ENCODE measurements around the gene SIK2.
"Not testable (repeated sequence)": the region's sequence is repeated elsewhere in the genome, so short reads cannot be mapped to it uniquely, and the experiment has no call there.

The SIK2 gene

DNA sequence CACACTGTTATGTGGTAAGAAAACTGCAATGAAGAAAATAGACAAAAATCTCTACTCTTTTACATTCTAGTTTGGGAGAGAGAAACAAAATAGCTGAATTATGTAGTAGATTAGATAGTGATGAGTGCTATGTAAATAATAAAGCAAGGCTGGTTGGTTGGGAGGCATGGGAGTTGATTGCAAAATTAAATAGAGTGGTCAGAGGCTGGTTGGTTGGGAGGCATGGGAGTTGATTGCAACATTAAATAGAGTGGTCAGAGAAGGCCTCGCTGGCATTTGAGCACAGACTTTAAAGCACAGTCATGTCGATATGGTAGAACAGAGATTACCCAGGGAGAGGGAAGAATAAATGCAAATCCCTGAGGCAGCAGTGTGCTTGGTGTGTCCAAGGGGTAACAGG, 22.4 kb downstream of the SIK2 start:
- DNase-seq (ENCODE audit: low spot score): no peak

GRCh38 chr11:111627591-111627990, 25.3 kb downstream of the SIK2 start:
- no peak for DNase-seq (ENCODE audit: low spot score)

DNA sequence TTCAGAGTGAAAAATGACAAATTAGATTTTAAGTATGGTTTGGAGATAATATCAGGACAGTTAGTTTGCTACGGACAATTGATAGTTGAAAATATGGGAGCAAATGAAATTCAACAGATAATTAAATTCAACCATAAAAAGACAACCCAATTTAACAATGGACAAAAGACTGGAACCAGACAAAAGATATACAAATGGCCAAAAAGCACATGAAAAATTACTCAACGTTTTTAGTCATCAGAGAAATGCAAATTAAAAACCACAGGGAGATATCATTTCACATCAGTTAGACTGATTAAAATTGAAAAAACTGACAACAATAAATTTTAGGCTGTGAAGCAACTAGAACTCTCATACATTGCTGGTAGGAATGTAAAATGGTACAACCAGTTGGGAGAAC, 27.2 kb downstream of the SIK2 start:
- DNase-seq (ENCODE audit: low spot score): no peak

GRCh38 chr11:111631024-111631665, 28.9 kb downstream of the SIK2 start:
- no peak for DNase-seq (ENCODE audit: low spot score)

GRCh38 chr11:111631666-111632039, 29.4 kb downstream of the SIK2 start:
- DNase-seq (ENCODE audit: low spot score): peak; percentile 11

GRCh38 chr11:111632516-111633220, 30.4 kb downstream of the SIK2 start:
- no peak for DNase-seq (ENCODE audit: low spot score)

- no peak for DNase-seq (ENCODE audit: low spot score)
Observed at GRCh38 chr11:111633248-111633647, 31.0 kb downstream of the SIK2 start.

- peak; percentile 8 for DNase-seq (ENCODE audit: low spot score)
Observed at GRCh38 chr11:111633756-111634362, 31.6 kb downstream of the SIK2 start.

DNA sequence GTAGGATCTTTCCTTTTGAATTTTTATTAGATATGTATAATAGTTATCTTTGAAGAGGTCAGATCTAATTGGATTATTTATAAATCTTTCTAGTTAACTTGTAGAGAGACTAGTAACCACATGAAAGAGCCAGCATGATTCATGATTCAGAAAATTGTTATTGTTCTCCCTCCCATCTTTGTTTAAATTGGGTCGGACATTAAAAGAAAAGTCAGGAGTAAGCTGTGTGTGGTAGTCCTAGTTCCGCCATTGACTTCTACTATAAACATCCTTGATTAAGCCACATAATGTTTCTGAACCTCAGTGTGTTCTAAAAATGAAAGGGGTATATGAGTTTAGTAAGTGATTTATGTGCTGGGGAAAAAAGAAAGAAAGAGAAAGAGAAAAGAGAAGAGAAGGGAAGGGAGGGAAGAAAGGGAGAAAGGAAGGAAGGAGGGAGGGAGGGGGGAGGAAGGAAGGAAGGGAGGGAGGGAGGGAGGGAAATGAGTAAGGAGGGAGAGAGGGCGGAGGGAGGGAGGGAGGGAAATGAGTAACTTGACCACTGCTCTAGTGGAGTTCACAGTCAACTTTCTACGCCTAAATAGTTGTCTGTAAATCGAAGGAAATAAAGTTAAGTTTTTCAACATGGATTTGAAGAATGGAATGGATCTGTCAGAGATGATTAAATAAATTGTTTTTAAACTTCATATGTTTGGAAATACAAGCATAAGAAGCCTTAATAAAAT, 32.9 kb downstream of the SIK2 start:
- no peak for DNase-seq (ENCODE audit: low spot score)

DNA sequence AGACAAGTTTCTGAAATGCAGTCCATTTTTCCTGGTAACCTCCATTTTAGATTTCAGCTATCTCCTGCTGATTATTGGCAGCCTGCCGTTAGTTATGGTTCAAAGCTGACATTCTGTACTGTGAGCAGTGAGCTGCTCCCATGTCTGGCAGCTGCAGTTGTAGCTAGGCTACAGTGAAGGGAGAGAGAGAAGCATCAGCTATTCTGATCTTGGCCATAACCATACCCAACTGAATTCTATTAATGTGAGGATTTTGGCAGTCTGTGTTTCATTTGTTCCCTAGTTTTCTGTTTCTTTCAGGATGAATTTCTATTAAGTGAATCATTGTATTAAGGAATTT, 33.4 kb downstream of the SIK2 start:
- DNase-seq (ENCODE audit: low spot score): no peak

DNA sequence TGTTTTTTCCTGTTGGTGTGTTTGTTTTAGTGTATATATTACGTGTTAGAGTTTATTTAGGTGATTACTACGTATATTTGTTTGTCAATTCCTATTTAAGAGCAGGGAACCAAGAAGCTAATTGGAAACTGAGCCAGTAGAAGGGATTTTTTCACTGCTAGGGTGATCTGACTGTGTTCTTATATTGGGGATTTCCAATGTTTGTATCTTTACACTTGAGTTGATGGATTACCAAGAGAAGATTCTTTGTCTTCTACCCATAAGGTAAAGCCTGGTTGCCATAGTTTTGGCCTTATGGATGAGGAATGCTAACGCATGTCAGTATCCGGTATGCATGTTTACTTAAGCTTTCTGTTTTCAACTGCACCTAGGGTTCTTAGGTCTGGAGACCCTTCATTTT, 35.6 kb downstream of the SIK2 start:
- no peak for DNase-seq (ENCODE audit: low spot score)

DNA sequence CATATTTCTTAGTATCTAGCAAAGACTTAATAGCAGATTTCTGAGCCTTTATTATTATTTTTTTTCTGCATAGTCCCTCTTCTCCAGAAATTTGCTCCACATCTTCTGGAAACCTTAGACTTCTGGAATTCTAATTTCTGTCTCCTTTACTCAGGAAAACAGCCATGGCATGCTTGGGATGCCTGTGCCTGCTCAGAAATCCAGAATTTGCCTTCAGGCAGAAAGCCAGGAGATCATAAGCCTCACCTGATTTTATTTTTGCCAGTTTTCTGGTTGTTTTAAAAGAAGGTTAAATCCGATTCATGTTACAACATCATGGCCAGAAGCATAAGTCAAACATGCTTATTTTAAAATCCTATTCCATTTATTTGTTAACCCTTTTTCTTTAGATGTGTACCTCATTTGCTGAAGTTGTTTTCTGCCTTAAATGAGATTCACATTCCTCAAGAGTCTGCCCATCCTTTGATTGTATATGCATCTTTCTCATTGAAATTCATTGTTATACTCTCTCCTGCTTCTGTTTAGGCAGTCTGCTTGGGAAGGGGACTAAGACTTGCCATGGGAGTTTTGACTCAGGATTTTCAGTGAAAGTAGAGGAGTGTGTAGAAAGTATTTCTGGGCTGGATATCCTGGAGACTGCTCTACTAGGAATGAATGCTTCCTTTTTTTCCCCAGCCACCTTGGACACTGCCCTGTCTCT, 37.1 kb downstream of the SIK2 start:
- DNase-seq (ENCODE audit: low spot score): no peak

- no peak for DNase-seq (ENCODE audit: low spot score)
Observed at GRCh38 chr11:111641339-111642015, 39.2 kb downstream of the SIK2 start.

GRCh38 chr11:111642542-111642941, 40.3 kb downstream of the SIK2 start:
- no peak for DNase-seq (ENCODE audit: low spot score)

- no peak for DNase-seq (ENCODE audit: low spot score)
Observed at GRCh38 chr11:111644922-111645321, 42.7 kb downstream of the SIK2 start.

DNA sequence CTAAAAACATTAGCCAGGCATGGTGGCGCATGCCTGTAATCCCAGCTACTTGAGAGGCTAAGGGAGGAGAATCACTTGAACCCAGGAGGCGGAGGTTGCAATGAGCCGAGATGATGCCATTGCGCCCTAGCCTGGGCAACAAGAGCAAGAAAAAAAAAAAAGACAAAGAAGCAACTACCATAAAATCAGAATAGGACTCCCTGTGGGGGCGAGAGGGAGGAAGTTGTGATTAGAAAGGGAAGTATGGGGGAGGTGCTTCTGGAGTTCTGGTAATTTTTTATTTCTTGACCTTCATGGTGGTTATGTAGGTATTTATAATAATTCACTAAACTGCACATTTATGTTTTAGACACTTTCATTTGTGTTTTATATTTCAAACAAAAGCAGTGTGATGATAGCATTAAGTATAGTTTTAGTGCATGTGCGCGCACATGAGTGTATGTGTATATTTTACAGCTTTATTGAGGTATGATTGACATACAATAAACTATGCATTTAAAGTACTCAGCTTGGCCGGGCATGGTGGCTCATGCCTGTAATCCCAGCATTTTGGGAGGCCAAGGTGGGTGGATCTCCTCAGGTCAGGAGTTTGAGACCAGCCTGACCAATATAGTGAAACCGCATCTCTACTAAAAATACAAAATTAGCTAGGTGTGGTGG, 43.5 kb downstream of the SIK2 start:
- DNase-seq (ENCODE audit: low spot score): no peak

DNA sequence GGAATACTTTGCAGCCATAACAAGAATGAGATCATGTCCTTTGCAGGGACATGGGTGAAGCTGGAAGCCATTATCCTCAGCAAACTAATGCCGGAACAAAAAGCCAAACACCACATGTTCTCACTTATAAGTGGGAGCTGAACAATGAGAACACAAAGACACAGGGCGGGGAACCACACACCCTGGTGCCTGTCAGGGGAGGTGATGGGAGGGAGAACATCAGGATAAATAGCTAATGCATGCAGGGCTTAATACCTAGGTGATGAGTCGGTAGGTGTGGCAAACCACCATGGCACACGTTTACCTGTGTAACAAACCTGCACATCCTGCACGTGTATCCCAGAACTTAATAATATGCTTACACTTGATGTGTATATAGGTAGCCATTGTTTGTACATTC, 49.1 kb downstream of the SIK2 start:
- DNase-seq (ENCODE audit: low spot score): not testable (repeated sequence)

DNA sequence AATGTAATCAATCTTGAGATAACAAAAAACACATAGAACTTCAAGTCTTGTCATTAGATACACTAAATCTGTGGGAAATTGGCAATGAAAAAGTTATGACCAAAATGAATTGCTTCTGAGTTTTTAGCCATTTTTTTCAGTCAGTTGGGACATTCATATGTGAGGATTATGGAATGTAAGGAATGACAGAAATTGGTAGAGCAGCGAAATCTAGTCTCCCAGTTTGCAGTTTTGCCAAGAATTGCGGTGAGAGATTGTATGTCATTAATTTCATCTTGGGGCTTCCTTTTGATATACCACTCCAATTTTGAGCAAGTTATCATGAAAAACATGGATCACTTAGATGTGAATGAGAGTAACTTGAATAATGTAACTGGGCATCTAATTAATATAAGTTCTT, 49.9 kb downstream of the SIK2 start:
- no peak for DNase-seq (ENCODE audit: low spot score)

DNA sequence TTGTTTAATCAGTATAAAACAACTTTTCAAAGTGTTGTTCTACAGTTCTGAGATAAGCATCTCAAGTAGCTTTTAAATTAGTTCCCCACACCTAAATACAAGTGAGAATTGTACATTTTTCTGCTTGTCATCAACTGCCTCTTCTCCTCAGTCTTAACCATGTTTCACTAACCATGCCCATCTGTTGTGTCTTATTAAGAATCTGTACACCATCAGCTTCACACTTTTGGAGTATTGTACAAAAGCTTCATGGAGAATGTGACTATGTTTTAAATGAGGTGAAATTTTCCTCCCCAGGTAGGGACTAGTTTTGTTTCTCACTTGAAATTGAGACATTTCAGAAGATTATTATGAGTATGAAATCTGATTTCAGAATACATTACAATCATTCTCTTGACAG, 52.4 kb downstream of the SIK2 start:
- DNase-seq (ENCODE audit: low spot score): no peak

- DNase-seq (ENCODE audit: low spot score): no peak
Observed at GRCh38 chr11:111655924-111656323, 53.7 kb downstream of the SIK2 start.

GRCh38 chr11:111657905-111658304, 55.7 kb downstream of the SIK2 start:
- DNase-seq (ENCODE audit: low spot score): not testable (repeated sequence)

Measured in activated CD4-positive, alpha-beta T cell treated with anti-CD3 and anti-CD28 coated beads, Interleukin-2, Interleukin-4, amounts not matched to agents 100 ng/mL and 50 ng/mL, durations not matched to agents 16 hours and 8 hours (primary cell).